CD14-positive monocyte (primary cell): ENCODE measurements around the gene DIPK1A. TPM values are rescaled to one million over a fixed set of nuclear protein-coding genes. Genes with fewer than 3 reads are reported as not detected.

Source experiments
- DNase-seq, 3 donors: peaks; one replicate each; pipeline ENCODE4 v3.0.0-alpha.2; 2011 to 2022
- H2AFZ ChIP-seq: 2 replicates; pipeline ENCODE4 v1.6.0; 2012; ENCODE audit warnings: mild to moderate bottlenecking, low read depth, low read length, inconsistent platforms; ENCODE audit not compliant: insufficient read depth, poor library complexity, severe bottlenecking
- H3K27ac ChIP-seq, 2 donors: 1 replicate in 1 of 2; 2 replicates in 1 of 2; pipeline ENCODE4 v1.5.1; 2012 to 2013; ENCODE audit warnings: low read length in 2 of 2, control low read depth in 1 of 2, inconsistent platforms in 1 of 2, low read depth in 1 of 2, mild to moderate bottlenecking in 1 of 2
- H3K27me3 ChIP-seq, 2 donors: one replicate each; pipeline versions ENCODE4 v1.6.0 to v1.6.1; 2011 to 2013; ENCODE audit warnings: low read length in 2 of 2; ENCODE audit not compliant: control insufficient read depth in 2 of 2, insufficient read depth in 2 of 2
- H3K36me3 ChIP-seq, 2 donors: replicated peaks in 1 of 2; 1 replicate in 1 of 2; 2 replicates in 1 of 2; pipeline versions ENCODE4 v1.5.1 to v1.6.1; 2012 to 2013; ENCODE audit warnings: low read length in 2 of 2, control low read depth in 1 of 2, inconsistent platforms in 1 of 2, mild to moderate bottlenecking in 1 of 2; ENCODE audit not compliant: insufficient read depth in 2 of 2, control insufficient read depth in 1 of 2
- H3K4me1 ChIP-seq, 2 donors: 1 replicate in 1 of 2; 2 replicates in 1 of 2; pipeline versions ENCODE4 v1.5.1 to v1.6.1; 2012 to 2013; ENCODE audit warnings: low read length in 2 of 2, control low read depth in 1 of 2, inconsistent platforms in 1 of 2, mild to moderate bottlenecking in 1 of 2, moderate library complexity in 1 of 2; ENCODE audit not compliant: insufficient read depth in 2 of 2, control insufficient read depth in 1 of 2
- H3K4me2 ChIP-seq: replicated peaks from 2 replicates; pipeline ENCODE3; 2012; ENCODE audit warnings: low read length, moderate library complexity, mild to moderate bottlenecking; ENCODE audit not compliant: poor library complexity, severe bottlenecking; ENCODE audit errors: extremely low read depth
- H3K4me3 ChIP-seq, 3 experiments: fragments of 200-600 bp in 1 of 3; sonication (generic) in 1 of 3; replicated peaks in 1 of 3; 1 replicate in 2 of 3; 2 replicates in 1 of 3; pipeline ENCODE4 v1.5.1; 2011 to 2013; ENCODE audit warnings: low read length in 3 of 3, mild to moderate bottlenecking in 3 of 3, control low read depth in 2 of 3, low read depth in 2 of 3, inconsistent platforms in 1 of 3, moderate library complexity in 1 of 3
- H3K79me2 ChIP-seq: 2 replicates; pipeline ENCODE4 v1.6.0; 2012; ENCODE audit warnings: mild to moderate bottlenecking, control low read depth, inconsistent platforms, low read length, moderate library complexity; ENCODE audit not compliant: insufficient read depth
- H3K9ac ChIP-seq: 2 replicates; pipeline ENCODE4 v1.6.0; 2017; ENCODE audit warnings: low read length, mild to moderate bottlenecking; ENCODE audit not compliant: insufficient read depth, poor library complexity, severe bottlenecking
- H3K9me3 ChIP-seq, 2 donors: replicated peaks in 1 of 2; 1 replicate in 1 of 2; 2 replicates in 1 of 2; pipeline versions ENCODE4 v1.5.1 to v1.6.1; 2012 to 2013; ENCODE audit warnings: low read length in 2 of 2, control low read depth in 1 of 2; ENCODE audit not compliant: control insufficient read depth in 1 of 2, insufficient read depth in 1 of 2
- H4K20me1 ChIP-seq: 2 replicates; pipeline ENCODE4 v1.6.0; 2012; ENCODE audit warnings: mild to moderate bottlenecking, low read length, control low read depth, moderate library complexity; ENCODE audit not compliant: insufficient read depth
- H3K27ac Mint-ChIP-seq, 7 donors: one replicate each; pipeline ENCODE4 v1.8.0; 2020; ENCODE audit warnings: mild to moderate bottlenecking in 7 of 7, mixed read lengths in 7 of 7, moderate library complexity in 6 of 7, inconsistent platforms in 2 of 7
- H3K27me3 Mint-ChIP-seq, 3 donors: one replicate each; pipeline ENCODE4 v1.8.0; 2021 to 2022; ENCODE audit warnings: low read depth in 3 of 3, mild to moderate bottlenecking in 3 of 3, mixed read lengths in 3 of 3, moderate library complexity in 3 of 3, inconsistent platforms in 1 of 3
- H3K36me3 Mint-ChIP-seq, 2 donors: one replicate each; pipeline ENCODE4 v1.8.0; 2020; ENCODE audit warnings: mixed read lengths in 2 of 2, inconsistent platforms in 1 of 2, mild to moderate bottlenecking in 1 of 2
- H3K4me1 Mint-ChIP-seq: one replicate; pipeline ENCODE4 v1.8.0; 2020; ENCODE audit warnings: mild to moderate bottlenecking, mixed read lengths
- H3K4me3 Mint-ChIP-seq, 2 donors: one replicate each; pipeline ENCODE4 v1.8.0; 2020; ENCODE audit warnings: mild to moderate bottlenecking in 2 of 2, mixed read lengths in 2 of 2, moderate library complexity in 1 of 2
- H3K9me3 Mint-ChIP-seq, 7 donors: one replicate each; pipeline ENCODE4 v1.8.0; 2020 to 2022; ENCODE audit warnings: mixed read lengths in 7 of 7, mild to moderate bottlenecking in 6 of 7, moderate library complexity in 6 of 7, inconsistent platforms in 2 of 7
- WGBS: methylation state at CpG from one replicate; pipeline ENCODE4 v1.1.5; 2013; ENCODE audit warnings: missing lambda C conversion rate; ENCODE audit not compliant: insufficient coverage; 5-methylcytosine and 5-hydroxymethylcytosine counted together
- intact Hi-C, 2 donors: fragments of 100-400 bp; cut with micrococcal nuclease; formaldehyde crosslinking; loops; one replicate each; pipeline versions ENCODE4 v1.15.0 to v1.15.1; 2023
- polyA plus RNA-seq, 3 donors: library from polyadenylated mRNA; depleted of rRNA in 1 of 3; unstranded in 2 of 3; stranded (reverse) in 1 of 3; fragments of 300-500 nt in 2 of 3; fragments of >200 nt in 1 of 3; fragmentation: Illumina TruSeq in 2 of 3; gene quantifications; 1 replicate in 2 of 3; 2 replicates in 1 of 3; pipeline ENCODE4 v1.2.3, GENCODE V29; 2012 to 2021
- TF ChIP-seq, protein P1 (sequence below): fragments of 200-600 bp; IDR thresholded peaks from one replicate; pipeline ENCODE4 v1.8.0; 2022; ENCODE audit warnings: antibody characterized with exemption, mild to moderate bottlenecking

Gene DIPK1A
- polyA plus RNA-seq, 3 donors, result 0.45 to 1.4 (median 0.83) TPM

DNA sequence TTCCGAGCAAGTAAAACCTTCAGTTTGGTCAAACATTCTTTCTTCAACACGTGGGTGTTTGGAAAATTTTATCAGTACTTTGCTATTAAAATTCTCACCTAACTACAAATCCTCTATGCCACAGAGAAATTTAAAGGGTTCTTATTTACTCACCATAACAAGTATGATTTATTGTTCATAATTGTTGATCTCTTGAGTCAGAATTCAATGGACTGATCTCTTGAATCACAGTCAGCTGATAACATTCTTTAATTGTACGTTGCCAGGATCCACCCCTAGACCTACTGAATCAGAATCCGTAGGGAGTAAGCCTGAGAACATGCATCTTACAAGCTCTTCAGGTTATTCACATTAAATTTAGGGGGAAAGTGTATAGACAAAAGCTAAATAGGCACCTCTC is 51.2 kb downstream of the DIPK1A start:
- WGBS, result no CpG with 5 or more reads among the region's 4 CpGs
- Histone ChIP-seq H3K4me3 (no peak overlapping the region), H3K9ac (no peak overlapping the region), H3K79me2 (no peaks in the 10 kb centered on the region), H3K4me2 (no peak overlapping the region), H2AFZ (no peak overlapping the region), H3K27me3 (no peaks in the 10 kb centered on the region), H3K27ac (no peak overlapping the region), H3K36me3 (no peaks in the 10 kb centered on the region), H4K20me1 (no peaks in the 10 kb centered on the region), H3K4me1 (no peaks in the 10 kb centered on the region), H3K9me3 (no peaks in the 10 kb centered on the region)
- no peaks in the 10 kb centered on the region for H3K4me1 Mint-ChIP-seq
- DNase-seq, result no peak
- no peaks in the 10 kb centered on the region for H3K36me3 Mint-ChIP-seq
- H3K27me3 Mint-ChIP-seq, result peaks cover 0 to 4% (median 0%) of the 10 kb centered on the region in 3 donors
- intact Hi-C loops, result no loop called here
- no peak overlapping the region for H3K4me3 Mint-ChIP-seq
- H3K9me3 Mint-ChIP-seq, result peaks cover 0 to 2% (median 0%) of the 10 kb centered on the region in 7 donors
- H3K27ac Mint-ChIP-seq, result no peak overlapping the region
- TF ChIP-seq, protein P1, sequence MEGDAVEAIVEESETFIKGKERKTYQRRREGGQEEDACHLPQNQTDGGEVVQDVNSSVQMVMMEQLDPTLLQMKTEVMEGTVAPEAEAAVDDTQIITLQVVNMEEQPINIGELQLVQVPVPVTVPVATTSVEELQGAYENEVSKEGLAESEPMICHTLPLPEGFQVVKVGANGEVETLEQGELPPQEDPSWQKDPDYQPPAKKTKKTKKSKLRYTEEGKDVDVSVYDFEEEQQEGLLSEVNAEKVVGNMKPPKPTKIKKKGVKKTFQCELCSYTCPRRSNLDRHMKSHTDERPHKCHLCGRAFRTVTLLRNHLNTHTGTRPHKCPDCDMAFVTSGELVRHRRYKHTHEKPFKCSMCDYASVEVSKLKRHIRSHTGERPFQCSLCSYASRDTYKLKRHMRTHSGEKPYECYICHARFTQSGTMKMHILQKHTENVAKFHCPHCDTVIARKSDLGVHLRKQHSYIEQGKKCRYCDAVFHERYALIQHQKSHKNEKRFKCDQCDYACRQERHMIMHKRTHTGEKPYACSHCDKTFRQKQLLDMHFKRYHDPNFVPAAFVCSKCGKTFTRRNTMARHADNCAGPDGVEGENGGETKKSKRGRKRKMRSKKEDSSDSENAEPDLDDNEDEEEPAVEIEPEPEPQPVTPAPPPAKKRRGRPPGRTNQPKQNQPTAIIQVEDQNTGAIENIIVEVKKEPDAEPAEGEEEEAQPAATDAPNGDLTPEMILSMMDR, result no peak

DNA sequence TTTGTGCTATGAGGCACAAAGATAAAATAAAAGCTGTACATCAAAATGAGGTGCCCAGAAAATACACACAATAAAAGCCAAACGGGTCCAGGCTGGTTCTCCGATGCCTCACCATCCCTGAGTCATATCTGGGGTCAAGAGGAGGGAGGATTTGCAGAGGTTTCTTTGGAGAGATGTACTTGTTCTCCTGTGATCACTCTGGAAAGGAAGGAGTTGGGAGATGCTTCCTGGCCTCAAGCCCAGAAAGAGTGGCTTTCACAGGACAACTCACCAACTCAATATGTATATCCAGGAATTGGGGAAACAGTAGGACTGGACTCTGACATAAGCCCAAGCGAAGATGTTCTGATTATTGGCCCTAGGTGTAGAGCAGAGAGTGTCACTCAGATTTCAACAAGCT is 51.9 kb downstream of the DIPK1A start:
- Histone ChIP-seq H3K36me3 (no peaks in the 10 kb centered on the region), H3K4me2 (no peak overlapping the region), H3K79me2 (no peaks in the 10 kb centered on the region), H3K9me3 (no peaks in the 10 kb centered on the region), H3K9ac (no peak overlapping the region), H3K4me1 (no peaks in the 10 kb centered on the region), H2AFZ (no peak overlapping the region), H4K20me1 (no peaks in the 10 kb centered on the region), H3K27me3 (no peaks in the 10 kb centered on the region), H3K27ac (no peak overlapping the region), H3K4me3 (no peak overlapping the region)
- Mint-ChIP-seq H3K27me3 (peaks cover 0 to 4% (median 0%) of the 10 kb centered on the region in 3 donors), H3K36me3 (no peaks in the 10 kb centered on the region), H3K27ac (no peak overlapping the region), H3K4me3 (no peak overlapping the region), H3K9me3 (peaks cover 0 to 2% (median 0%) of the 10 kb centered on the region in 7 donors), H3K4me1 (no peaks in the 10 kb centered on the region)
- TF ChIP-seq, protein P1, result no peak
- intact Hi-C loops, result no loop called here
- no peak for DNase-seq
- WGBS, result no CpG with 5 or more reads among the region's 3 CpGs
